Activated naive CD4-positive, alpha-beta T cell treated with Interleukin-2 at 50 U/mL for 16 hours (primary cell): ENCODE measurements around the gene SPATA22.
"Not testable (repeated sequence)": the region's sequence is repeated elsewhere in the genome, so short reads cannot be mapped to it uniquely, and the experiment has no call there.

Source experiments
- DNase-seq: peaks from one replicate; pipeline ENCODE4 v3.0.0-alpha.2; 2020

Gene SPATA22

DNA sequence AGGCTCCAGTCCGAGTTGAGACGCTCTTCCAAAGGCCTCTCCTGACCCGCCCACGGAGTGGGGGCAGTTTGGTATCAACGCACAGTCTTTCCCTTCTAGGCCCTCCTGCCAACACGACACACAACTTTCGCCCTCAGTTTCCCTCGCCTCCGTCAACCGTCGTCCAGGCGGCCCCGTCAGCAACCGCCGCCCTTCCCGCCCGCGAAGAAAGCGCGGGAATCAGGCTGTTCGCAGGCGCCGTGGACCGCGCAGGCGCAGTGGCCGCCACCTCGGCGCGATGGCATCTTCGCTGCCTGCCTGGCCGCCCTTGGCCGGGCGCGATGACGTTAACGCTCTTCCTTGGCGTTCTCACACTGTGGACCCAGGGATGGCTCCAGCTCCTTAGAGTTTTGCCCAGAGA lies at the start of gene SPATA22:
TSS of gene SPATA22 (minus strand) at position 221 of the 400 bp plus-strand sequence. CDS start 2,494 bp downstream, outside the sequence.
- no peak for DNase-seq

DNA sequence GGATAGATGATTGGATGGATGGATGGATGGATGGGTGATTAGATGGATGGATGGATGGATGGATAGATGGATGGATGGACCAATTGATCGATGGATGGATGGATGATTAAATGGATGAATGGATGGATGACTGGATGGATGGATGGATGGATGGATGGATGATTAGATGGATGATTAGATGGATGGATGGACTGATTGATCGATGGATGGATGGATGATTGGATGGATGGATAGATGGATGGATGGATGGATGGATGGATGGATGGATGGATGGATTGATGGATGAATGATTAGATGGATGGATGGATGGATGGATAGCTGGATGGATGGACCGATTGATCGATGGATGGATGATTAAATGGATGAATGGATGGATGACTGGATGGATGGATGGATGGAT lies 47.9 kb upstream of the SPATA22 start:
- DNase-seq, result not testable (repeated sequence)

- no peak for DNase-seq
Observed at GRCh38 chr17:3514873-3515272, 43.3 kb upstream of the SPATA22 start.

DNA sequence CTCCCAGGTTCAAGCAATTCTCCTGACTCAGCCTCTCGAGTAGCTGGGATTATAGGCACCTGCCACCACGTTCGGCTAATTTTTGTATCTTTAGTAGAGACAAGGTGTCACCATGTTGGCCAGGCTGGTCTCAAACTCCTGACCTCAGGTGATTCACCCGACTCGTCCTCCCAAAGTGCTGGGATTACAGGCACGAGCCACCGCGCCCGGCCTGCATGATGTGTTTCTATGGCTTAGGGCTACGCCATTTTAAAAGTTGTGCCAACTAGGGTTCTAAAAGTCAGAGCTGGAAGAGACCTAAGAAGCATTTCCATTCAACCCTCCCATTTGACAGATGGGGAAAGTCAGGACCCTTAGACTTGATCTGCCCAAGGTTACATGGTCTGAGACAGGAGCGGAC lies 42.5 kb upstream of the SPATA22 start:
- DNase-seq, result not testable (repeated sequence)

DNA sequence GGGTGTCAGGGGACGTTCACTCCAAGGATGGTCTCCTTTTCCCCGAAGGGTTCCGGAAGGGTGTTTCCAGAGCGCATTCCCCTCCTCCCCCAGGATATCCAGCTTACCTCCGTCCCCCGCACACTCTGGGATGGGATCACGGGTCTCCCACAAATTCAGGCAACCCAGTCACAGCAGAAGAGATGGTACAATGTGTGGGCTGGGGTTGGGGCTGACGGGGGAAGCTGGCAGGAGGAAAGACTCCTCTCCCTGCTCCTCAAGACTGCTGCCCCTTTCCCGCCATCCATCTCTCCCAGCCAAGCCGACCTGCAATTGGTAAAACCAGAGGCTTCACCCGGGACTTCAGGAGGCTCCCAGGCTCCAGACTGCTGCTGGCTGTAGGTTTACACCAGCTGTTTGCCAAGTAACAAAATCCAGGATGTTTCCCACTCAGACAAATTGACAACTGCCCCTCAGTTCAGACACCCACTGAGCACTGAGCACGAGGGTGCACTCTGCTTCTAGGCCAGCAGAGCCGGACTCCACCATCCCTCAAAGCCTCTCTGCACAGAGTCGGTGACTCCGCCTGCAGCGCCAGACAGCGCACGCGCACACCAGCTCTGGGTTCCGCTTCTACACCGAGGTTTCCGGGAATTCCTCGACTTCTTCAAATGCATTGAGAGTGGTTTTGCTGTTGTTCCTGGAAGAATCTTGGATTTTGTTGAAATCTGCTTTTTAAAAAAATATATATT lies 41.9 kb upstream of the SPATA22 start:
- DNase-seq, result no peak

GRCh38 chr17:3512505-3513171 lies 41.0 kb upstream of the SPATA22 start:
- no peak for DNase-seq

DNA sequence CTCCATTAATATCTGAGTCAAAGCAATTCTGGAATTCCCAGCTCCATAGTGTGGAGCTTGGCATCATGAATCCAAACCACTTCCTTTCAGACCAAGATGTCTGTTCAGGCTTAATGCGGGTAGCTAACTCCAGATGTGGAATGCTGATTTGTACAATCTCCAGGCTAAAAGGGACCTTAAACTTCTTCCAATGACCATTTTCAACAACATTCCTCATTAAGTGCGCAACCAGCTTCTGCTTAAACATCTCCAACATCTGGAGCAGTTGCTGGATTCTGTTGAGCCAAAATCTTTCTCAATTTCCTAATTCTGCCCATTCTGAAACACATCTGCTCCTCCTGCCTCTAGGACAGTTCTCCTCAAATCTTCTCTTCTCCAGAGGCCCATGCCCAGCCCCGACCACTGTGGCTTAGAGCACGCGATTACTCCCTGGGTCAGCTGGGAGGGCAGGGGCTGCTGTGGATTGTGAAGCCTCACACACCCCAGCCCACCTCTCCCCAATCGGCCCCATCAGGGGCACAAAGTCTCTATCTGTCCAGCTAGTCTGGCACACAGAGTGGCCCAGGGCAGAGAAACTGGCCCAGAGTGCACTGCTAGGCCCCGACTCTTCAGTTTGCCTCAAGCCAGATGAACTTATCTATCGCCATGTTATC lies 40.4 kb upstream of the SPATA22 start:
- DNase-seq, result no peak

DNA sequence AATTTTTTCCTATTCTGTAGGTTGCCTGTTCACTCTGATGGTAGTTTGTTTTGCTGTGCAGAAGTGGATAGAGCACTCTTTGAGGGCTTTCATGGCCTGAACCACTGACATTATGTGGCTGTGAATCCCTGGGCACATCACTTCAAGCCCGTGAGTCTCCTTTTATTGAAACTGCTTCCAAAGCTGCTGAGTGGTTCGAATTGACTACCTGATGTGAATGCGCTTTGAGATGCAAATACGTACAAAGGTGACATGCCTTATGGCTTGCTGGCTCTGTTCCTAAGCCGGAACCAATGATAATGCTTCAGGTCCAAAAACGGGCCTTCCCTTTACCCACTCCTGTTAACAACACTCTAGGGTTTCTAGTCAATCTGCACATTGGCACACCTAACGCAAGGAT lies 38.5 kb upstream of the SPATA22 start:
- DNase-seq, result no peak

DNA sequence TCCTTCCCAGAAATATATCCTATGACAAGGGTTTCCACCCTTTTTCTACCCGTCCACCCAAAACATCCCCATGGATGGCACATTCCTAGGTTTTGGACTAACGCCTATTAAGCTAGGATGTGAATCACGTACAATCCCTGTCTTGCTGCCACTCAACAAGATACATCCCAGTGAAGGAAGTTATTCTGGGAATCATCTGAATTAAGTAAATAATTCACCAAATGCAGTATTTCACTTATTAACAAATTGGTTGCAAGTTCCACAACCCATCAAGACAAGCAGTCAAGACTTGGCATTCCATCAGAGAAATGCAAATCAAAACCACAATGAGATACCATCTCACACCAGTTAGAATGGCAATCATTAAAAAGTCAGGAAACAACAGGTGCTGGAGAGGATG lies 36.2 kb upstream of the SPATA22 start:
- DNase-seq, result no peak

GRCh38 chr17:3507071-3507470 lies 35.5 kb upstream of the SPATA22 start:
- no peak for DNase-seq

DNA sequence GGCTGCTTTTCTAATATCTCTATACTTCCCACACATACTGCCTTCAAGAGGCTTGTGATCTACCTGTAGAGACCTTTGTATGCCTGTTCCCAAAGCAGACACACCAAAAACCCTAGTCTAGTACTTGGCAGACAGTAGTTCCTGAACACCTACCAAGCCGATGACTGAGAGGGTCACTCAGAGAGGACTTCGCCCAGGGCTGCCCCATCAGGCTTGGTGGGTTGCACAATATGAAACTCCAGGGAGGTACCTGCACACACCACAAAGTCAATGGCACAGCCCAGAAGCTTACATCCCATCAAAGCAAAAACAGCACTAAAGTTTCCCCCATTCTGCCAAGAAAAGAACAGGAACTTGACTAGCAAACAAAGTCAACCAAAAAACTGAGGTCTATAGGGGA lies 34.4 kb upstream of the SPATA22 start:
- DNase-seq, result no peak

DNA sequence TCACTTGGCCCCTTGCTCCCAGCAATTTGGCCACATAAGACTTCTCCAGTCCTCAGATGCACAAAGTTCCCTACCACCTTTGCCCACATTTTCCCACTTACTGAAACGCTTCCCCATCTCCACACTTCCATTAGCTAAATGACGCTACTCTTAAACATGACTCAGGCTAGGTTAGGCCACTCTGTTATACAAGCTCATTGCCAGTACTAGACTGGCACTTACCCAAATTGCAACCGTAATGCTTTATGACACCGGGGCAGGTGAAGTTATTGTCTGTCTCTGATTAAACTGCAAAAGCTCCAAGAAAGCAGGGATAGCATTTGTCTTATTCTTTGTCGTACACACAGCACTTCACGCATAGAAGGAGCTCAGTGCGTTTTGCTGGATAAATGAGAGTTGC lies 33.4 kb upstream of the SPATA22 start:
- no peak for DNase-seq

DNA sequence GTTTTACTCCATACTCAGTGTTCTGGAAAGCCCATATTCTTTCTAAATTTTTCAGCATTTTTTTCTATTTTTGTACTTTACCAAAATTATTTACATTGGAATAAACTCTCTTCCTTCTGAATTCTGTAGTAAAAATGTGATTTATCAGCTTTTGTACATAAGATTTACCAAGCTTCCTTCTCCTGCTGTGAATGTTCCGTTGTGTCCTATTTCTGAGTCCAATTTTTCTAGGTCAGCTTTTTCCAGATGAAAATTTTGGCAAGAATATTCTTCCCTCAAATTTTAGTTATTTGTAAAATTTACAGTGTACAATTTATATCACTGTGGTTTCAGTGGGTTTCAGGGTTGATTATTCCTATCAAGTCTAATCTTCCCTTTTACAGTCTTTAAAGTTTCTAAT lies 31.7 kb upstream of the SPATA22 start:
- no peak for DNase-seq

DNA sequence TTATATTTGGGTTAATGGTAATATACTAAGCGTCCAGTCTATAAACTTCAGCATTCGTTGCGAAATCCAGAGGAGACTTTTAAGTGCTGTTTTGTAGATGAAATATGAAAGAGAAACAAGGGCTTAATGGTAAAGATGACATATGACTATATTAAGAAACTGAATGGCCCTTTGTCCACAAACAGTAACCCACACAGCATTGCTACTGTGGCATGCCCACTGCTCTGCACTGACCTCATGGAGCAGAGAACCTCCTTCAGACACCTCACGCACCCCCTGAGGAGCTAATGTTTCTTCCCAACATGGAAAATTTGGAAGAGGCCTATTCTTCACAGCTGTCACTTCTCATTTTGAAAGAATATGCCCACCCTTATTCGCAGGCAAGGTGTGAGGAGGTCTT lies 30.8 kb upstream of the SPATA22 start:
- no peak for DNase-seq

- DNase-seq, result no peak
Observed at GRCh38 chr17:3501344-3501743, 29.7 kb upstream of the SPATA22 start.

DNA sequence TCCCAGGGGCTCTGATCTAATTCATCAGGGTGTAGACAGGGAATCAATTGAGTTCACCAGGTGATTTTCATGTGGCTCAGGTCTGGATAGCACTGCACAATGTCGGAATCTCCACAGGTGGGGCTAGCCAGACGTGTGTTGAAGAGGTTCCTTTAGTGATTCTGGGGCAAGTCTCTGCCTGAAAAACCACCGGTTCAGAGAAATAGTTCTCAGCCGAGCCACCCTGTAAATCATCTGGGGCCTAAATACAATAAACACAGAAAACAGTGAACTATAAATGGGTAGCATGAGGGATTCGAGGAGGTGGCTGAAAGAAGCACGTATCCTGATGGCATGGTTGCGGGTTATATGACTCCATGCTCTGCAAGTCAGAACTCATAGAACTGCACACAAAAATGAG lies 25.5 kb upstream of the SPATA22 start:
- DNase-seq, result no peak

DNA sequence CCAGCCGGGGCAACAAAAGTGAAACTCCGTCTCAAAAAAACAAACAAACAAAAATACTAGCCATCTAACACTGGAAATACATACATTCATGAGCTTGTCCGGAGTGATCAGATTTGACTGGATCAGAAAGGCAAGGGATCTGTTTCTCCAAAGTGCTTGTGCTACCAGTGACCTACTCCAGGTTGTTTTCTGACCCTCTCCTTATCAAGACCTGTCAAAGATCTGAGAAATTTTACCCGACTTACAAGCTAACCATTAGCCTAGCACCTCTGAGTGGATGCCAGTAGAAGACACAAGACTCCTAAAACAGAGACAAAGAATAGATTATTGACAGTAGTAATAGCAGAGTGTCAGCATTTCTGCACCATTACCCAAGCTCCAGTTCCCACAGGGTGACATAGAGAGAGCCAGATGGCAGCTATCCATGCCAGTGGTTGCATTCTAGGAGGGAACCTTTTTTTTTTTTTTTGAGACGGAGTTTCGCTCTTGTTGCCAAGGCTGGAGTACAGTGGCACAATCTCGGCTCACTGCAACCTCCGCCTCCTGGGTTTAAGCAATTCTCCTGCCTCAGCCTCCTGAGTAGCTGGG lies 14.0 kb upstream of the SPATA22 start:
- no peak for DNase-seq

DNA sequence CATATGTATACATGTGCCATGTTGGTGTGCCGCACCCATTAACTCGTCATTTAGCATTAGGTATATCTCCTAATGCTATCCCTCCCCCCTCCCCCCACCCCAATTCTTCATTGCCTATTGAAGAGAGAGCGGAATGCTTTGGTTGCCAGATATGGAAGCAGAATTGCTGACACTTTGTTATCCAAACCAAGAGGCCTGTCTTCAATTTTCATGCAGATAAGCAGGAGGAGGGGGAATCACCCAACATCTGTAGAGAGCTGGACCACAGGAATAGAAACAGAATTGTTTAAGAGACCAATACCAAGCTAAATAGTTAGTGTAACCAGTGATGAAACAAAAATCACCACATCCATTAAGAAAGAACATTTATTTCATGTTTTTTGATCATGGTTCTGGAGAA lies 11.2 kb upstream of the SPATA22 start:
- no peak for DNase-seq

GRCh38 chr17:3479988-3480387 lies 8.4 kb upstream of the SPATA22 start:
- no peak for DNase-seq

DNA sequence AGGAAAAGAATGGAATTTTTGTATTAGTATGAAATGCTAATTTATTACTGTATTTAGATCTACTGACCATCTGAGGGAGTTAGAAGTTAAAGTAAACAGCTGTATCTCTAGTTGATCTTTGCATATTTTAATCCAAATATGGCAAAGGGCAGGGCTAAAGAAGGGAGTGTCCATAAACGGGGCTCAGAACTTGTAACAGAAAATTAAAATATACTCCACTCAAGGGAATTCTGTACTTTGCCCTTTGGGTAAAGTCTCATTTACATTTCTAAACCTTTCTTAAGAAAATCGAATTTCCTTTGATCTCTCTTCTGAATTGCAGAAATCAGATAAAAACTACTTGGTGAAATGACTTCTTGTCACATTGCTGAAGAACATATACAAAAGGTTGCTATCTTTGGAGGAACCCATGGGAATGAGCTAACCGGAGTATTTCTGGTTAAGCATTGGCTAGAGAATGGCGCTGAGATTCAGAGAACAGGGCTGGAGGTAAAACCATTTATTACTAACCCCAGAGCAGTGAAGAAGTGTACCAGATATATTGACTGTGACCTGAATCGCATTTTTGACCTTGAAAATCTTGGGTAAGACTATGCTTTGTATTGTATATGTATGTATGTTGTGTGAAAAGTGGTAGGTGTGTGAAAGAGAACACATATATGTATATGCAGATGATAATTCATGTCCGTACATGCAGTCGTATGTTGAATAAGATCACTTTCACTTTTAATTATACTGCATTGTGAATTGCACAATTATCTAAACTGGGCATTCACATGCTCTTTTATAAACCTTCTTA lies 4.4 kb upstream of the SPATA22 start, which contains the start of gene ASPA:
TSS of gene ASPA (plus strand) at position 186 of the 799 bp plus-strand sequence. CDS start at position 349, 163 bp downstream.
- no peak for DNase-seq

DNA sequence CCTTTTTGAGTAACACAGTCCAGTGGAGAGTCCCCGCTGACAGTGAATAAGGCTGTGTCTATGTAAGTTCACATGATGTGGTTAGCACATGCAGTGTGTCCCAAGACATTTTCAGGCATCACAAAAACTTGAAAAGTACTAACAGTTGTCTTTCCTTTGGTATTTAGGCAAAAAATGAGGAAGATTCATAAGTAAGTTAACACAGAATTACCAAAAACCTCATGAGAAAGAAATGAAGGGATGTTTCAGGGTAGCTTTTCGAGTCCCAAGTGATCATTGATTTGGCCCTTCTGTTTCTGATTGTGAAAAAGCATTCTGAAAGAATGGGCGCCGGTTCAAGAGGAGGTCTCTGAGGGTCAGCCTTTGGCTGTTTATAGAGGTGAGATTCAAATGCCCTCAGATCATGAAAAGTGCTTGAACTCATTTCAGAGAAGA lies 3.6 kb upstream of the SPATA22 start:
- no peak for DNase-seq

DNA sequence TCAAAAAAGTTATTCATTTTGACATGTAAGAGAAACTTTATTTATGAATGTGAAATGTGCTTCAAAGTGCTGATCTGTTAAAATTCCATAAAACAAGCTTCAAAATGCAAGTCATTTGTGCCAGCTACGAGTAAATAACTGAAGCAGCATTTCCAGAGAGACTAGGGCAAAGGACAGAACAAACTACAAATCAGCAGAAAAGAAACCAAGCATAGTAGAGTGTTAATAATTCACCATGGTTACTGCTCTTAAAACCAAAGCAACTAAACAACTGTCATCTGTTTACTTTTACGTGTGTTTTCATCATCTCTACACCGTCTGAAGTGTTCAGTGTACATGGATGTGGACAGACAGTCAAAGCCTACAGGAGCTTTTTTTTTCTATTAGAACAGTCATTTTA lies 2.6 kb upstream of the SPATA22 start:
- DNase-seq, result no peak

GRCh38 chr17:3472137-3472536 lies 518 bp upstream of the SPATA22 start:
- no peak for DNase-seq
